ENCODE data around the gene ABCA5. TPM values are rescaled to one million over a fixed set of nuclear protein-coding genes. Genes with fewer than 3 reads are reported as not detected.

ABCA5 gene
- total and polyA plus RNA-seq, 10 of the 15 experiments (the other 5 are each of a cell fraction or from before 2014, with no cell fraction given), result 11.8 to 31.1 (median 18.1) TPM

GRCh38 chr17:69286257-69286656, 40.7 kb downstream of the ABCA5 start (continued):
- TF ChIP-seq CEBPZ (IDR thresholded peaks at IDR 0.05; ENCODE audit: low read depth, low read length), result no peak
- no peak for TF ChIP-seq SREBF2 (IDR thresholded peaks at IDR 0.05; ENCODE audit: low read length)

DNA sequence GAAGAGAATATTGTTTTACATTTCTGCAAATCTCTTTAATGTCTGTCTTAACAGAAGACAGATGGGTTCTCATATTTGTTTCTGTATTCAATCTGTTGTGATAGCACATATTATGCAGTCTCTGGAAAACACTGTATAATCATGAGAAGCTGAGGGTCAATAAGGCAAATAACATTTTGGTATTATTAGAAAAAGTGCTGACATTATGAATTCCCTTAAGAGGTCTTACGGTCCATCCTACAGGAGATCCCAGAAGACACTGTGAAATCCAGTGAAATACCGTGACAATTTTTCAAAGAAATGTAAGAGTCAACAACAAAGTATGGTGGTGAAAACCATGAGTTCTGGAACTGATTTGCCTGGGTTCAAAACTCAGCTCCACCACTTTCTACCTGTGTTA, 42.3 kb downstream of the ABCA5 start:
- H3K27ac ChIP-seq (ENCODE audit: control insufficient read depth, insufficient read depth), result no peak overlapping the region
- no peaks in the 10 kb centered on the region for H4K20me1 ChIP-seq (ENCODE audit: control insufficient read depth, insufficient read depth)
- H2AFZ ChIP-seq (ENCODE audit: control insufficient read depth, low read depth, low read length), result no peak overlapping the region
- CTCF ChIA-PET, result no interaction called here
- H3K4me2 ChIP-seq (ENCODE audit: control insufficient read depth, insufficient read depth), result no peak overlapping the region
- H3K36me3 ChIP-seq (ENCODE audit: control insufficient read depth in 2 of 2, insufficient read depth in 2 of 2, low read length in 1 of 2), result peaks cover 0 to 8% of the 10 kb centered on the region in 2 experiments; a peak in 3 of 4 replicates
- BruUV-seq (replicated peaks), result no TSS peak
- H3K27me3 ChIP-seq (replicated peaks in 1 of 2; ENCODE audit: control insufficient read depth in 2 of 2, insufficient read depth in 2 of 2, low read length in 1 of 2), result no peaks in the 10 kb centered on the region
- SMC1A ChIA-PET (ENCODE audit: uncharacterized antibody, unreplicated experiment), result no interaction called here
- TF ChIP-seq PAX8 (IDR thresholded peaks at IDR 0.05) (no peak), IKZF1 (conservative IDR thresholded peaks at IDR 0.05) (no peak), CREB1 (IDR thresholded peaks at IDR 0.05; ENCODE audit: low read depth) (no peak), RB1 (IDR thresholded peaks at IDR 0.05; ENCODE audit: borderline replicate concordance) (no peak), ZBED1 (IDR thresholded peaks at IDR 0.05; ENCODE audit: borderline replicate concordance) (no peak), MXI1 (IDR thresholded peaks at IDR 0.05; ENCODE audit: low read depth, low read length) (no peak), SIN3A (IDR thresholded peaks at IDR 0.05; ENCODE audit: low read depth, low read length) (no peak), ZNF622 (IDR thresholded peaks at IDR 0.05) (no peak), NBN (IDR thresholded peaks at IDR 0.05) (no peak), SIX5 (IDR thresholded peaks at IDR 0.05; ENCODE audit: low read depth, low read length, severe bottlenecking) (no peak), CEBPZ (IDR thresholded peaks at IDR 0.05; ENCODE audit: low read depth, low read length) (no peak), ASH2L (IDR thresholded peaks at IDR 0.05; ENCODE audit: borderline replicate concordance, low read depth) (no peak), TBL1XR1 (IDR thresholded peaks at IDR 0.05; ENCODE audit: low read depth, low read length) (no peak), ESRRA (IDR thresholded peaks at IDR 0.05; ENCODE audit: low read length) (no peak), CHD4 (IDR thresholded peaks at IDR 0.05) (no peak), MEF2A (IDR thresholded peaks at IDR 0.05; ENCODE audit: insufficient read depth, low read depth, low read length) (no peak), IRF4 (IDR thresholded peaks at IDR 0.05; ENCODE audit: low read depth, low read length) (no peak)
- TF ChIP-seq, protein P1, sequence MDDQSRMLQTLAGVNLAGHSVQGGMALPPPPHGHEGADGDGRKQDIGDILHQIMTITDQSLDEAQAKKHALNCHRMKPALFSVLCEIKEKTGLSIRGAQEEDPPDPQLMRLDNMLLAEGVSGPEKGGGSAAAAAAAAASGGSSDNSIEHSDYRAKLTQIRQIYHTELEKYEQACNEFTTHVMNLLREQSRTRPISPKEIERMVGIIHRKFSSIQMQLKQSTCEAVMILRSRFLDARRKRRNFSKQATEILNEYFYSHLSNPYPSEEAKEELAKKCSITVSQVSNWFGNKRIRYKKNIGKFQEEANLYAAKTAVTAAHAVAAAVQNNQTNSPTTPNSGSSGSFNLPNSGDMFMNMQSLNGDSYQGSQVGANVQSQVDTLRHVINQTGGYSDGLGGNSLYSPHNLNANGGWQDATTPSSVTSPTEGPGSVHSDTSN (IDR thresholded peaks at IDR 0.05; ENCODE audit: insufficient replicate concordance, low read depth, low read length), result no peak
- H3K79me2 ChIP-seq (ENCODE audit: control insufficient read depth, insufficient read depth, low read length), result no peaks in the 10 kb centered on the region
- RAD21 ChIA-PET (ENCODE audit: unreplicated experiment), result no interaction called here
- no peaks in the 10 kb centered on the region for H3K4me1 ChIP-seq (ENCODE audit: control insufficient read depth, insufficient read depth, low read length)
- ATAC-seq (no peak), DNase-seq (ENCODE audit: low read depth, low spot score) (no peak), FAIRE-seq (no peak)
- POLR2A ChIA-PET, result no interaction called here
- H3K4me3 ChIP-seq, result no peak overlapping the region
- no peaks in the 10 kb centered on the region for H3K9me3 ChIP-seq (replicated peaks; ENCODE audit: control insufficient read depth, insufficient read depth, low read length)
- intact Hi-C loops (cut with micrococcal nuclease; ENCODE audit: unreplicated experiment), result no loop called here
- WGBS (ENCODE audit: insufficient coverage, insufficient replicate concordance, low lambda C conversion rate, missing lambda C conversion rate), result 92% methylated on average over 2 of the region's 2 CpGs
- no peak overlapping the region for H3K9ac ChIP-seq (ENCODE audit: control insufficient read depth, insufficient read depth, low read length)
- in situ Hi-C loops (cut with MboI), result no loop called here

Measured in GM12878 (cell line).